Colonic mucosa (tissue), 4 donors: ENCODE measurements around the gene IGSF23. TPM values are rescaled to one million over a fixed set of nuclear protein-coding genes. Genes with fewer than 3 reads are reported as not detected.
"Not testable (repeated sequence)": the region's sequence is repeated elsewhere in the genome, so short reads cannot be mapped to it uniquely, and the experiment has no call there.

Source experiments
- DNase-seq: peaks from one replicate; pipeline ENCODE4 v3.0.0-alpha.2; 2020
- H3K27ac ChIP-seq: fragments of 200-600 bp; one replicate; pipeline ENCODE4 v1.8.0; 2021
- H3K27me3 ChIP-seq: fragments of 200-600 bp; one replicate; pipeline ENCODE4 v1.8.0; 2021
- H3K36me3 ChIP-seq: fragments of 200-600 bp; one replicate; pipeline ENCODE4 v1.8.0; 2021
- H3K4me1 ChIP-seq: fragments of 200-600 bp; one replicate; pipeline ENCODE4 v1.8.0; 2021; ENCODE audit warnings: mild to moderate bottlenecking
- H3K4me3 ChIP-seq: fragments of 200-600 bp; one replicate; pipeline ENCODE4 v1.8.0; 2021
- H3K9ac ChIP-seq, 2 donors: one replicate each; pipeline ENCODE4 v1.7.0; 2013; ENCODE audit warnings: control low read depth in 2 of 2, low read depth in 2 of 2, low read length in 2 of 2
- H3K9me3 ChIP-seq: fragments of 200-600 bp; one replicate; pipeline ENCODE4 v1.8.0; 2021
- CTCF ChIP-seq: fragments of 200-600 bp; IDR thresholded peaks from one replicate; pipeline ENCODE4 v1.8.0; 2022; ENCODE audit warnings: antibody characterized with exemption, mild to moderate bottlenecking
- intact Hi-C: fragments of 100-400 bp; cut with DNase I; formaldehyde crosslinking; loops from one replicate; pipeline ENCODE4 v1.14.1; 2022
- total RNA-seq, 2 donors: library from RNA; stranded (reverse); fragmentation: NEBNext Ultra II Directional in 1 of 2; extraction: Animal tissue kit (Norgen Biotek cat#: 25700) in 1 of 2; gene quantifications; one replicate each; pipeline ENCODE4 v1.2.1, GENCODE V29; 2021
- donor health status: healthy.
- donor health status: DM: no; HTN: no; CAD: no.
- donor health status: DM: no; HTN: no; CAD: no.

Gene IGSF23
- total RNA-seq, 2 donors from 2014 or later = not detected

DNA sequence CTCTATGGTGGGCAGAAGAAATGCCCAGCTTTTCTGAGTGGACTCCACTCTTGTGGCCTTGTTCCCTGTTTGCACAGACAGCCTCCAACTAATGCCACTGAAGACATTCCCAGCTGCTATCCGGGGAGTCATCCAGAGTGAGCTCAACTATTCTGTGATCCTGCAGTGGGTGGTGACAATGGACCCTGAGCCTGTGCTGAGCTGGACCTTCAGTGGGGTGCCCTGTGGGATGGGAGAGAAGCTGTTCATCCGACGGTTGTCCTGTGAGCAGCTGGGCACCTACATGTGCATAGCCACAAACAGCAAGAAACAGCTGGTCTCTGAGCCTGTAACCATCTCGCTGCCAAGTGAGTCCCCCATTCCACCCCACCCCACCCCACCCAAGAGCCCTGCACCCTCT is 10.3 kb downstream of the IGSF23 start:
- Histone ChIP-seq H3K27me3 (no peaks in the 10 kb centered on the region), H3K9ac (no peak overlapping the region), H3K9me3 (no peaks in the 10 kb centered on the region), H3K4me3 (no peak overlapping the region), H3K27ac (no peak overlapping the region), H3K36me3 (no peaks in the 10 kb centered on the region), H3K4me1 (no peaks in the 10 kb centered on the region)
- no peak for TF ChIP-seq CTCF
- DNase-seq = no peak
- intact Hi-C loops = no loop called here

DNA sequence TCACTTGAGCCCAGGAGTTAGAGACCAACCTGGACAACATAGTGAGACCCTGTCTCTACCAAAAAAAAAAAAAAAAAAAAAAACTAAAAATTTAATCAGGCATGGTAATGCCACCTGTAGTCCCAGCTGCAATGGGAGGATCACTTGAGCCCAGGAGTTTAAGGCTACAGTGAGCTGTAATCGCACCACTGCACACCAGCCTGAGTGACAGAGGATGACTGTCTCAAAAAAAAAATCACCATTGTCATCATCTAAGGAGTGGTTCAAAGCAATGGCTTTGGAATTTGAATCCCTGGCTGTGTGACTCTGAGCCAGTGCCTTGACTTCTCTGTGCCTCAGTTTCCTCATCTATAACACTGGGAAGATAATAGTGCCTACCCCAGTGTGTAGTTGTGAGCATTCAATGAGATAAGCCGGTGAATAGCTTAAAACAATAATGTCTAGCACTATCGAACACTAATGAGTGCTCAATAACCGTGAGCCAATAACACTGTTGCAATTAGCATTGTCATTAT is 11.5 kb downstream of the IGSF23 start:
- Histone ChIP-seq H3K27ac (no peak overlapping the region), H3K4me3 (no peak overlapping the region), H3K4me1 (no peaks in the 10 kb centered on the region), H3K27me3 (no peaks in the 10 kb centered on the region), H3K36me3 (no peaks in the 10 kb centered on the region), H3K9me3 (no peaks in the 10 kb centered on the region), H3K9ac (no peak overlapping the region)
- no peak for DNase-seq
- TF ChIP-seq CTCF = no peak
- intact Hi-C loops = no loop called here

DNA sequence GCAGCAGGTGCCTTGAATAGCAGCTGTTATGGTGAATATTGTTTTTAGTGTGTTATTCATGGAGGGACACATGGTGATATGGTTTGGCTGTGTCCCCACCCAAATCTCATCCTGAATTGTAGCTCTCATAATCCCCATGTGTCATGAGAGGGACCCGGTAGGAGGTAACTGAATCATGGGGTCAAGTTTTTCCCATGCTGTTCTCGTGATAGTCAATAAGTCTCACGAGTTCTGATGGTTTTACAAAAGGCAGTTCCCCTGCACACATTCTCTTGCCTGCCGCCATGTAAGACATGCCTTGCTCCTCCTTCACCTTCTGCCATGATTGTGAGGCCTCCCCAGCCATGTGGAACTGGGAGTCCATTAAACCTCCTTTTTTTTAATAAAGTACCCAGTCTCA is 12.3 kb downstream of the IGSF23 start:
- DNase-seq, H3K9ac ChIP-seq, H3K4me1 ChIP-seq, H3K27me3 ChIP-seq, H3K27ac ChIP-seq, intact Hi-C loops, H3K36me3 ChIP-seq, H3K4me3 ChIP-seq, H3K9me3 ChIP-seq: not testable (repeated sequence)

GRCh38 chr19:44626048-44626624 is 12.8 kb downstream of the IGSF23 start:
- Histone ChIP-seq H3K4me3 (no peak overlapping the region), H3K27me3 (no peaks in the 10 kb centered on the region), H3K4me1 (no peaks in the 10 kb centered on the region), H3K27ac (no peak overlapping the region), H3K36me3 (no peaks in the 10 kb centered on the region), H3K9me3 (no peaks in the 10 kb centered on the region), H3K9ac (no peak overlapping the region)
- intact Hi-C loops = no loop called here
- no peak for TF ChIP-seq CTCF
- no peak for DNase-seq

DNA sequence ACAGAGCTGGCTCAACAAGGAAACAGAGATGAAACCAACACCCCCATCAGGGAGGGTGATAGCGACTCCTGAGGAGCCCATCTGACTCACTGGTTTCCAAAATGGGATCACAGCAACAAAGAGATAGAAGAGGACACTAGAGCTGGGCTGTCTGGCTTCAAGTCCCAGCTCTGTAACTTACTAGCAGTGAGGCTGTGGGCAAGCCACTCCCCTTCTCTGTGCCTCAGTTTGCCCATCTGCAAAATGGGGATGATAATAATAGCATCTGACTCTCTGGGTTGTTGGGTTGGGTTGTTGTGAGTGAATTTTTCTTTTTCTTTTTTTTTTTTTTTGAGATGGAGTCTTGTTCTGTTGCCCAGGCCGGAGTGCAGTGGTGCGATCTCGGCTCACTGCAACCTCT is 14.3 kb downstream of the IGSF23 start:
- H3K4me3 ChIP-seq = no peak overlapping the region
- TF ChIP-seq CTCF = no peak
- H3K9ac ChIP-seq = no peak overlapping the region
- DNase-seq = no peak
- no peaks in the 10 kb centered on the region for H3K9me3 ChIP-seq
- no peaks in the 10 kb centered on the region for H3K27me3 ChIP-seq
- no peaks in the 10 kb centered on the region for H3K36me3 ChIP-seq
- H3K4me1 ChIP-seq = no peaks in the 10 kb centered on the region
- intact Hi-C loops = no loop called here
- H3K27ac ChIP-seq = no peak overlapping the region

- intact Hi-C loops = no loop called here
- H3K9ac ChIP-seq = no peak overlapping the region
- H3K27me3 ChIP-seq = no peaks in the 10 kb centered on the region
- DNase-seq = no peak
- H3K4me1 ChIP-seq = no peaks in the 10 kb centered on the region
- no peaks in the 10 kb centered on the region for H3K36me3 ChIP-seq
- no peak for TF ChIP-seq CTCF
- H3K4me3 ChIP-seq = no peak overlapping the region
- H3K27ac ChIP-seq = no peak overlapping the region
- H3K9me3 ChIP-seq = no peaks in the 10 kb centered on the region
These were observed 15.4 kb downstream of the IGSF23 start for GRCh38 chr19:44628793-44629192.

DNA sequence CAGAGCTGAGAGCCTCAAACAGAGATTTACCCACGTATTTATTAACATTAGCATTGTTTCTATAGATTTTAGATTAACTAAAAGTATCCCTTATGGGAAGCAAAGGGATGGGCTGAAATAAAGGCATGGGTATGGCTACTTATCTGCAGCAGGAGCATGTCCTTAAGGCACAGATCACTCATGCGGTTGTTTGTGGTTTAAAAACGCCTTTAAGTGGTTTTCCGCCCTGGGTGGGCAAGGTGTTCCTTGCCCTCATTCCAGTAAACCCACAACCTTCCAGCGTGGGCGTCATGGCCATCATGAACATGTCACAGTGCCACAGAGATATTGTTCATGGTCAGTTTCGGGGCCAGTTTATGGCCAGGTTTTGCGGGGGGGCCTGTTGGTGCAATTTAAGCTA is 18.2 kb downstream of the IGSF23 start:
- H3K27me3 ChIP-seq, intact Hi-C loops, H3K9ac ChIP-seq, H3K4me1 ChIP-seq, DNase-seq, H3K36me3 ChIP-seq, H3K27ac ChIP-seq, H3K4me3 ChIP-seq, H3K9me3 ChIP-seq: not testable (repeated sequence)

DNA sequence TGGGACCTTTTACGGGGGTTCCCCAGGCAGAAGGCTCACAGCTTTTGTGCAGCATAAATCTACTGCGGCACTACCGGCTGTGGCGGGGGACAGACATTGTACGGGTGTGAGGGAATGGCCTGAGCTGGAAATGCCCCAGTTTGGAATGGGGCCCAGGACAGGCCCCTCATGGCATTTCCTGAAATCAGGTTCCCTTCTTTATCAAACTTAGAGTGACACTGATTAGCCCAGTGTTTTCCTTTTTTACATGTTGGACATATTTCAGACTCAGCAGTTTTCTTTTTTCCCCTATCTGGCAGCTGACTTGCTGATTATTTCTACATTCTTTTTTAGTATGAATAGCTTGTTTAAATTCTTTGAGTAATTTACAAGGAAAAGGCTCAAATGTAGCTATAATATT is 20.7 kb downstream of the IGSF23 start:
- intact Hi-C loops, H3K9ac ChIP-seq, H3K9me3 ChIP-seq, H3K36me3 ChIP-seq, H3K27me3 ChIP-seq, H3K4me3 ChIP-seq, H3K4me1 ChIP-seq, H3K27ac ChIP-seq, DNase-seq: not testable (repeated sequence)
